Hematopoietic multipotent progenitor cell treated with erythropoietin and hydrocortisone succinate and interleukin-3 and kit ligand, for 4 days (in vitro differentiated cells): ENCODE measurements around the gene MBD5.

Experiments used
- DNase-seq: peaks from one replicate; pipeline ENCODE4 v3.0.0-alpha.2; 2015

Gene MBD5

DNA sequence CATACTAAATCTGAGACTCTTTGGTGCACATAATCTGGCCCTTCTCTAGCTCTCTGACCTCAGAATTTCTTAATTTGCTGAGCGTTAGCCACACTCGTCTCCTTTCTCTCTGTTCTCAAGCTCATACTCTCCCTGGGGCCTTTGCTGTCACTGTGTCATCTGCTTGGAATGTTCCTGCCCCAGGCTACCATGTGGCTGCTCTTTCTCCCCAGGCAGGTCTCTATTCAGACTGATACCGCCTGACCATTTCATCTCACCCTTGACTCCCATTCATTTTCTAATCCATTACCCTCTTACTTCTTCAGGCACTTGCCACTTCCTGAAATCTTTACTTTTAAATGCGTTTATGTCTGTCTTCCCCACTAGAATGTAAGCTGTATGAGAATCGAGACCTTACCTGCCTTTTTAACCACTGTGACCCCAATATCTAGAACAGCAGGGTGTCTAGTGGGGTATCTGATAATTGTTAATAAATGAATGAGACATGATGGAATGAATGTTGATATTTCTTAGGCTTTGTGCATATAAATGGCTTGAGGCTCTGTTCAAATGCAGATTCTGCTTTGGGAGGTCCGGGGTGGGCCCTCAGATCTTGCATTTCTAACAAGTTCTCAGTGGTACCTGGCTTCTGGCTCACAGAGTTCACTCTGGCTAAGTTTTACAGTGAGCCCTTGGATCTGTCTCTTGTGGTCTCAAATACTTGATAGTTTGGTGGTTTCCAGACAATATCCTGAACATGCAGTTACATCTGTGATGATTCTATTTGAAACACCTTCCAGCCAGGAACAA, 533.8 kb downstream of the MBD5 start:
- no peak for DNase-seq

- no peak for DNase-seq
These were observed 534.9 kb downstream of the MBD5 start for GRCh38 chr2:148555622-148556294.

DNA sequence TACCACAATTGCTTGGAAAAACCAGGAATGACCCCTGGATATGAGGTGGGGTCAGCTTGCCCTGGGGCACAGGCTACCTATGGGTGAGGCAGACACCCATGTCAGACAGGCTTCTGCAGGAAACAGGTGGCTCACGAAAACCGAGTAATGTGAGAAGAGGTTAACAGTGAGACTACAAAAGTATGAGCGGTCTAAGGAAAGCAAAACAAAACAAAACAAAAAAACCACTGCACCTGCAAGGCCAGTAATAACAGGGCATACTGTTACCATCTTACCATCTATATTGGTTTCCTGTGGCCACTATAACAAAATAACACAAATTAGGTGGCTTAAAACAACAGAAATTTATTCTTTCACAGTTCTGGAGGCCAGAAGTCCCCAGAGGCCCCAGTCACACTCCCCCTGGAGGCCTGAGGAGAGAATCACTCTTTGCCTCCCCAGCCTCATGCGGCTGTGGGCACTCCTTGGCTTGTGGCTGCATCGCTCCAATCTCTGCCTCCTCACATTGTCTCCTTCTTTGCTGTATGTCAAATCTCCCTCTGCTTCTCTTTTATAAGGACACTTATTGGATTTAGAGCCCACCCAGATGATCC, 537.0 kb downstream of the MBD5 start:
- peak; percentile 47 for DNase-seq

DNA sequence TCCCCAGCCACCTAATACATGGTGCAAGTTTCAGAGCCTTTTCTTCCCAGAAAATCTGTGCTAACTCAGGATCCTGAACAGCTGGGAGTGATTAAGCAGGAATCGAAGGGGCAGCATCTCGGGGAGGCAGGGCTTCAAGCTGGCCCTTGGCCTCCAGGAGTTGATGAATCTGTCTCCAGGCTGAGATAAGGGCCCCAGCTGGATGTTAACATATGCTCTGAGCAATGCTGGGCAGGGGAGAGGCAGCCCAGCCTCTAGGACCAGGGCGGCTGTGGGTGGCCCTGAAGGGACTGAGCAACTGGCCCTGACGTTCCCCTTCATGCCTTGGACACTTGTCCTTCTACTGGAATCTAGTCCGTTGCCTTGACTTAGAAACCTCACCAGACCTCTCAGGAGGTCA, 539.6 kb downstream of the MBD5 start:
- DNase-seq: no peak

GRCh38 chr2:148561389-148561788, 540.5 kb downstream of the MBD5 start:
- DNase-seq: no peak

DNA sequence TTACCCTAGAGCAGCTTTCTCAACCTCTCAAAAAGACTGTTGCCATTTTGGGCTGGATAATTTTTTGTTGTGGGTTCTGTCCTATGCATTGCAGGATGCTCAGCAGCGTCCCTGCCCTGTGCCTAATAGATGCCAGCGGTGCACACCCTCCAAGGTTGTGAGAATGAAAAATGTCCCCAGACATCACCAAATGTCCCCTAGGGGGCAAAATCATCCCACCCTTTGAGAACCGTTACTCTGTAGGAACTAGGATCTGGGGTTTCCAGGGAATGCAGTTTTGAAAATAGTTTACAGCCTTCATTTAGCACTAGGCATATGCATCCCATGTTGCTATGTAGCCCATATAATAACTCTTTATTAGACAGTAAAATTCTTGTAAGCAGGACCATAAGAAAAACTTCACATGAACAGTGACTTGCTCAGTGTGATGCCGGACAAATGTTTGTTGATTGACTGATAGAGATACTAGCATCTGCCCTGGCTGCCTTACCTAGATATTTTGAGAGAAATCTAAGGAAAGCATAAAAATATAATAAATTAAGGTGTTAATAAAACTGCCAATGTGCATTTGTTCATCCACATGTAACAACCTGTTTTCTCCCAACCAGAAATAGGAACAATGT, 544.5 kb downstream of the MBD5 start:
- DNase-seq: peak; percentile 37
